ENCODE results near the gene TDRD1. TPM values are rescaled to one million over a fixed set of nuclear protein-coding genes. Genes with fewer than 3 reads are reported as not detected.

Gene TDRD1
- total RNA-seq, 1 experiment from 2014 or later: not detected

- TF ChIP-seq ATF3 (IDR thresholded peaks at IDR 0.05) (no peak), TCF7L2 (IDR thresholded peaks at IDR 0.05; ENCODE audit: borderline replicate concordance, extremely low read depth, insufficient read depth, insufficient read length) (no peak)
Measured at GRCh38 chr10:114195079-114195478, 15.9 kb downstream of the TDRD1 start (continued).

GRCh38 chr10:114199239-114199638 is 20.1 kb downstream of the TDRD1 start:
- BruUV-seq (replicated peaks): no TSS peak
- H3K9me2 ChIP-seq (ENCODE audit: insufficient read depth): no peaks in the 10 kb centered on the region
- intact Hi-C loops (cut with micrococcal nuclease): no loop called here
- TF ChIP-seq ZBTB33 (IDR thresholded peaks at IDR 0.05; ENCODE audit: extremely low read depth, insufficient replicate concordance, low read length): no peak
- no peak for TF ChIP-seq REST (IDR thresholded peaks at IDR 0.05; ENCODE audit: low read depth)
- TF ChIP-seq TCF7L2 (IDR thresholded peaks at IDR 0.05; ENCODE audit: borderline replicate concordance, extremely low read depth, insufficient read depth, insufficient read length): no peak
- TF ChIP-seq SP1 (IDR thresholded peaks at IDR 0.05; ENCODE audit: low read depth): no peak
- TF ChIP-seq CTCF (IDR thresholded peaks at IDR 0.05 in 2 of 3, conservative IDR thresholded peaks at IDR 0.05 in 1 of 3; ENCODE audit: borderline replicate concordance in 1 of 3, insufficient read depth in 1 of 3, low read depth in 2 of 3, low read length in 2 of 3): no peak
- no peak for TF ChIP-seq YY1 (IDR thresholded peaks at IDR 0.05; ENCODE audit: extremely low read depth, insufficient replicate concordance, low read depth, low read length)
- TF ChIP-seq JUND (IDR thresholded peaks at IDR 0.05): no peak
- no peak for TF ChIP-seq EGR1 (IDR thresholded peaks at IDR 0.05; ENCODE audit: low read depth)
- no peak for TF ChIP-seq RAD21 (IDR thresholded peaks at IDR 0.05; ENCODE audit: low read depth)
- no peak for TF ChIP-seq FOSL1 (IDR thresholded peaks at IDR 0.05; ENCODE audit: low read depth)
- TF ChIP-seq EZH2 (IDR thresholded peaks at IDR 0.05): no peak
- TF ChIP-seq POLR2A (IDR thresholded peaks at IDR 0.05; ENCODE audit: borderline replicate concordance, extremely low read depth, insufficient read depth, insufficient read length): no peak
- TF ChIP-seq EZH2phosphoT487 (IDR thresholded peaks at IDR 0.05; ENCODE audit: borderline replicate concordance): no peak
- no peak for TF ChIP-seq SIN3A (IDR thresholded peaks at IDR 0.05; ENCODE audit: low read depth)
- no peak for TF ChIP-seq POLR2AphosphoS5 (IDR thresholded peaks at IDR 0.05; ENCODE audit: low read depth, low read length)
- no peaks in the 10 kb centered on the region for H4K20me1 ChIP-seq (ENCODE audit: insufficient read depth)
- no peak overlapping the region for H2AFZ ChIP-seq (ENCODE audit: low read depth, low read length, poor library complexity, severe bottlenecking)
- no peak overlapping the region for H3K4me3 ChIP-seq (replicated peaks in 1 of 2; ENCODE audit: low read depth in 1 of 2, low read length in 2 of 2)
- DNase-seq (ENCODE audit: low read depth, low spot score): no peak
- ChIA-PET POLR2A (no interaction called here), RAD21 (ENCODE audit: low non-redundant PET in 1 of 2, low total read pairs in 2 of 2, uncharacterized antibody in 2 of 2, unreplicated experiment in 2 of 2) (no interaction called here), CTCF (no interaction called here)
- no peak for ATAC-seq
- no peaks in the 10 kb centered on the region for H3K4me1 ChIP-seq (ENCODE audit: control insufficient read depth in 1 of 2, insufficient read depth in 2 of 2, low read length in 2 of 2)
- no peaks in the 10 kb centered on the region for H3K79me2 ChIP-seq (ENCODE audit: insufficient read depth, low read length)
- H3K4me2 ChIP-seq (ENCODE audit: low read length): no peak overlapping the region
- no peak overlapping the region for H3K9ac ChIP-seq (ENCODE audit: low read length)
- peaks cover 19% of the 10 kb centered on the region; the same call in 1 of the 2 replicates for H3K27me3 ChIP-seq (ENCODE audit: insufficient read depth, low read length)
- H3K9me3 ChIP-seq (ENCODE audit: control insufficient read depth in 1 of 2, insufficient read depth in 1 of 2, low read depth in 1 of 2, low read length in 2 of 2): no peaks in the 10 kb centered on the region
- H3K27ac ChIP-seq (ENCODE audit: low read depth, low read length): no peak overlapping the region
- no peaks in the 10 kb centered on the region for H3K36me3 ChIP-seq (ENCODE audit: control insufficient read depth in 1 of 2, insufficient read depth in 2 of 2, low read length in 2 of 2)

All from HCT116 (cell line).